ENCODE data around the gene MPZL3. TPM values are rescaled to one million over a fixed set of nuclear protein-coding genes. Genes with fewer than 3 reads are reported as not detected.
"Not testable (repeated sequence)": the region's sequence is repeated elsewhere in the genome, so short reads cannot be mapped to it uniquely, and the experiment has no call there.

MPZL3 gene
- total RNA-seq, 1 experiment from 2014 or later: 2.2 TPM

DNA sequence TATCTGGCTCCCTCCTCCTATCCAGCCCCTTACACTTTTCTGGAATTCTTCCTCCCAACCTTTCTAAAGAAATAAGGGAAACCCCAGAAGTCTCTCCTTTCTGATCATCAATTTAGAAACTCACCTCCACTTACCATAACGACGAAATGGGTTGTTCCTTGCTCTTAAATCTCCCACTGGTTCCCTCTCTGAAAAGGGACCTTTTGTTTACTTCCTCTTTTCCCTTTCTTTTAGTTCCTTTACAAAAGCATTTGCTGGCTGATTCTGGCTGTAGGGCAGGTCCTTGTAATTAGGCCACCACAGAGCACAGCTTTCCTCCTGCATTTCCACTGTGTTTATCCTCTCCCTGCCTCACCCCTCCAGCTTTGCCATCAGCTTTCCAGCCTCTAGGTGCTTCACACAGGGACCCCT is 39.4 kb downstream of the MPZL3 start:
- no peak for DNase-seq (ENCODE audit: low read depth)

DNA sequence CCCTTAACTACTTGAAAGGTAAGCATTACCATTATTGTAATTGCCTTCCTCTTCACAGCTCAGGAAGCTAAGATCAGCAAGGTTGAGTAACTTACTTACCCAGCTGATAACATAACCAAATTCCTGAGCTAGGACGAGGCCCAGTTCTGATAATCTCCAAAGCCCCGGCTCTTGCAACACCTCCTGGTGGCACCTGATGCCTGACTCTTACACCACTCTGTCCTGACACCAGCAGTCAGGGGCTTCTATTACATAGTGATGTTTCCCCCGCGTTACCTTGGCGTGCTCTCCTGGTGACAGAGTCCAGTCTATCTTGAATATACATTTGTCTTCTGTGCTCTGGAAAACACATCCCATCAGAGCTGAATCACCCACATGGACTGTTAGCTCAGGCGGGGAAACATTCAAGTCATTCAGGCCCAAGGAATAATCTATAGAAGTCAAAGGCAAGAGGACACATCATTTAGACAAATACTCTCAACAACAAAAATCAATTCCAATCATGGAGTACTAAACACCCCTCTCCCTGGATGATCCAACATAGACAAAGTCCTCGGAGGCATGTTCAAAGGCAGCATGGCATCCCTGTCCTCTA is 39.9 kb downstream of the MPZL3 start:
- DNase-seq (ENCODE audit: low read depth): no peak

DNA sequence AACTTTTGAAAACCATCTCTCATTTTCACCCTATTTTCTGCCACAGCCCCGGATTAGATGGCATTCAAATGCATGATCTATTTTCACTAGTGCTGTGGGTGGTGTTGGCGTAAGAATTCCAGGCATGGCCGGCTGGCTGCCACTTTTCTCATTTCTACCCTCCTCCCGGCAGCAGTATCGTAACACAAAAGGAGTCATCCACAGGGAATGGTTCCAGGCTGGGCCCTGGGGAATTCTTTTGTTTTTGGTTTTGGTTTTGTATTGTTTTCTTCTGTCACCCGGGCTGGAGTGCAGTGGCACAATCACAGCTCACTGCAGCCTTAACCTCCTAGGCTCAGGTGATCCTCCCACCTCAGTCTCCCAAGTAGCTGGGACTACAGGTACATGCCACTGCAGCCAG is 41.2 kb downstream of the MPZL3 start:
- no peak for DNase-seq (ENCODE audit: low read depth)

DNA sequence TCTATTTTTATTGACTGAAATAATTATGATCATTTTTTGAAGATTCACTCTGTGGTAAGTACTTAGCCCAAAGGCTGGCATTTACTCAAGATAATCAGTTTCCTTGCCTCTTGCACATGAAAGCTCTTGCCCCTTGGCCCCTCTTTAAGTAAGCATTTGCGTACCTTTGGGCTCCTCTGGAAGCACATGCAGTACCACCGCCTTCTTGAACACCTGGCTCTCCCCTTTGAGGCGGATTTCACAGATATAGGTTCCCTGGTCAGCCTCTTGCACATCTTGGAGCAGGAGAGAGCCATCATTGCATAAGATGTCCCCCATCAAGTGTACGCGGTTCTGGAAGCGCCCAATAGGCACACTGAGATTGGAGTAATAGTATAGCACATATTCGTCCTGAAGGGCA is 41.8 kb downstream of the MPZL3 start:
- DNase-seq (ENCODE audit: low read depth): no peak

DNA sequence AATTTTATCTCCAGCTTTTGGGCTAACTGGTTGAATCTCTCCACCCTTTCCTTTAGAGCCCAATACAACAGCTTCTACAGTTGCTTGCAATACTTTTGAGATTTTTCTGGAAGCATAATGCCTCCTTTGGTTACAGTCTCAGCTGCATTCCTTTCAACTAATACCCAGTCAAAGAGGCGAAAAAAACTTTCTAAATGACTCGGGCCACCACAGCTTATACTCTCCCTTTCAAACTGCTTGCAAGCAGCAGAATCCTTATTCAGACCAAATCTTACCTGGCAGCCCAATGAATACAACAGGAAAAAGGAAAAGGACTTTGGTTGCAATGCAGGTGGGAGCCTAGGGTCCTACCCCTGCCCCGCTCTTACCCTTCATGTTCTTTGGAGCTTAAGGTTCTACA is 43.1 kb downstream of the MPZL3 start:
- no peak for DNase-seq (ENCODE audit: low read depth)

DNA sequence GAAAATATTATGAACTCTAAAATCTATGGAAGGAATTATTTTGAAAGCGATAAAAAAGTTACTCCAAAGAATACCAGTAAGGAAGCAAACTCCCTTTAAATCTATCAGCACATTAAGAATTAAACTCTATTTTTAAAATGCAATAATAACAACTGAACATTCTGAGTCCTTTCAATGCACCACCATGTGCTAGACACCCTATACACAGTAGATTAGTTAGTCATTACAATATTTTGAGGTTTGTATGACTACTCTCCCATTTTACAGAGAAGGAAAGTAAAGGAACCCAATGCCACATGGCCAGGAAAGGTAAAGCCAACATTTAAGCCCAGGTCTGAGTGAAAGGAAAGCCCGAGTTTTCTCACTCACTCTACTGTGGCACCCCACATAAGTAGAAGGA is 45.1 kb downstream of the MPZL3 start:
- no peak for DNase-seq (ENCODE audit: low read depth)

DNA sequence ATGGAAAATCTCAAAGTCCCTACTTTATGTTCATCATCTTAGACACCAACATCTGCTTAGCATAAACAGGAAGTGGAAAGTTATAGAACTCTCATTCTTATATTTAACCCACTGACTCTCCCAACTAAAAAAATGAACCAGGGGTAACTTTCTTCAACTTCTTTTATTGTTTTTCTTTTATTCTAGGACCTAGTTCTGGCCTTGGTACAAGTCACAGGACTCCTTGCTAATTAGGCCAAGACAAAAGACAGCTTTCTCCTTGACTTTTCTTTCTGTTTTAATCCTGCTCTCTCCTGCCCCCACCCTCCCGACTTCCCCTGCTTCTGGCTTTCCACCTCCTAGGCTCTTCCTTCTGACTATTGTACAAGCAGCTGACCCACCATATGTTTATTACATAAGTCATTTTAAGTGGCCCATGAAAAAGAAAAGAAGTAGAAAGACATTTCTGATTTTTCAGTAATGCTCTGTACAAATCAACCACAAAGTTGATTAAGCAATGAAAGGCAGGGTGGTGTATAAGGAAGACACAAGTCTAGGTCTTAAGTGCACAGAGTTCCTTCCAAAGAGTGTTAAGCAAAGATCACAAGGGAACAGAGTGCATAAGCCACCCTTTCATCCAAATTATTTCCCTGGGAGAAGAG is 45.7 kb downstream of the MPZL3 start:
- no peak for DNase-seq (ENCODE audit: low read depth)

DNA sequence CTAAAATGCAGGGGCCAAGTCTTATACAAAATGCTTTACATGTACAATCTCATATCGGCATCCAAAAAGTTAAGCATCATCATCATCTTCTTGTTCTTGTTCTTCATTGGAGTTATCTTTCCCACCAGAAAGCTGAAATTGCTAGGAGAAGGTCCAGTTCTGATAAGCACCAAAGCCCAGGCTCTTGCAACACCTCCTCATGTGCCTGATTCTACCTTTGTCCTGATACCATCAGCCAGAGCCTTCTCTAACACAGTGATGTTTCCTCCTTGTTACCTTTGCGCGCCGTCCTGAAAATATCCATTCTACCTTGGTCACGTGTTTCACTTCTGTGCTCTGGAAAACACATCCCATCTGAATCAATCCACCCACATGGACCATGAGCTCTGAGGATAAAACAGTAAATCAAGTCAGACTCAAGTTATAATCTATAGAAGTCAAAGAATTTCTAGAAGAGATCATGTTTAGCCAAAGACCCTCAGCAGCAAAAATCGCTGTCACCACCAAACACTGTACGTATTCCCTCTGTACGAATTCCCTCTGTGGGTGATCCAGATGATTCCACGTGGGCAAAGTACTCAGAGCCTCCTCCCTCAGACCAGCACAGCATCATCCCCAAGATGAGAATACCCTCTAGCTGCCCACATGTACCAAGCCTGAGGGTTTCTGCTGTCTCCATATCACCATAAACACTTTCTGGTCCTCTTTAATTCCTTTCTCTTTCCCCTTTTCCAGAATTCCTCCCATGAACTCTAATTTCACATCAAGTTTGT is 46.4 kb downstream of the MPZL3 start:
- DNase-seq (ENCODE audit: low read depth): no peak

DNA sequence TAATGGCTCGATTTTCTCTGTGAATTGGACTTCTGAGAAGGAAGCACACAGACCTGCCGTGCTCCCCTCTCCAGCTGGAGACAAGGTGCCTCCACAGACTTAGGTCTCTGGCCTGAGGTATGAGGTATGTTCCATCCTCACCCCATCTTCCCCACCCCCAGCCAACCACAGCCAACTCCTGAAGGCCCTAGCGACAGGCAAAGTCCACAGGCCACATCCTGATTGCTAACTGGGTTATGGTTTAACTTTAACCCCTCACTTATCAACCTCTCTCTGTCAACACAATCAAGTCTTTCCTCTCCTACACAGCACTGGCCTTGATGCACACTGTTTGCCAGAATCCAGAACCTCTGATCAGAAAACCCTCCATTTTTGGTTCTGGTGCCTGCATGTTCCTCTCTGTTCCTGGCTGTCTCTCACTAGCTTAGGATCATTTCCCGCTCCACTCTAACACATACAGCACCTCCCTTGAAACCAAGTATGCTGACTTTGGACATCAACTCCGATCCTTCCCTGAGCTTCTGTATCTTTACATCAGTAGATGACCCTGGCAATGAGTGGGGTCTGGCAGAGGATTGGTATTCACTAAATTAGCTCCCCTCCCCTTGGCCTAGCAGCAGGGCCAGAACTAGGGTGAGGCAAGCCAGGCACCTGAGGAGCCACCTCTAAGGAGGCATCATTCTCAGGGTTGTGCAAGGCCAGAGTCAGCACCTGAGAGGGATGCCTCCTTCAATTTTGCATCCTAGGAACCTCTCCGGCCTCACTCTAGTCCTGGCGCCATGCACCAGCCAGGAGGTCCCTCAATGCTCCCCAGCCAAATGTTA is 49.4 kb downstream of the MPZL3 start:
- no peak for DNase-seq (ENCODE audit: low read depth)

DNA sequence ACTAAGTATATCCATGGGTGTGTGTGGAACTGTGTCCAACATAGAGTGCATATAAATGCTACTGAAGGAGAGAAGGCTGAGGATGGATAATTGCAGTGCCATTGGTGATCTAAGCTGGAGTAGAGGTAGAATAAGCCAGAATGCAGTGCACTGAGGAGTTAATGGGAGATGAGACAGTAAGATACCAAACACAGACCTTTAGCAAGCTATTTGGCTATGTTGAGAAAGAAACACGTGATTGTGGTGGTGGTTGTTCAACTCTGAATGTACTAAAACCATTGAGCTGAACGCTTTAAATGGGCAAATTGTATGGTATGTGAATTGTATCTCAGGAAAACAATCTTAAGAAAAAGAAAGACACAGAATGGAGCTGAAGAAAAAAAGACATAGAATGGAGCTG is 50.2 kb downstream of the MPZL3 start:
- no peak for DNase-seq (ENCODE audit: low read depth)

DNA sequence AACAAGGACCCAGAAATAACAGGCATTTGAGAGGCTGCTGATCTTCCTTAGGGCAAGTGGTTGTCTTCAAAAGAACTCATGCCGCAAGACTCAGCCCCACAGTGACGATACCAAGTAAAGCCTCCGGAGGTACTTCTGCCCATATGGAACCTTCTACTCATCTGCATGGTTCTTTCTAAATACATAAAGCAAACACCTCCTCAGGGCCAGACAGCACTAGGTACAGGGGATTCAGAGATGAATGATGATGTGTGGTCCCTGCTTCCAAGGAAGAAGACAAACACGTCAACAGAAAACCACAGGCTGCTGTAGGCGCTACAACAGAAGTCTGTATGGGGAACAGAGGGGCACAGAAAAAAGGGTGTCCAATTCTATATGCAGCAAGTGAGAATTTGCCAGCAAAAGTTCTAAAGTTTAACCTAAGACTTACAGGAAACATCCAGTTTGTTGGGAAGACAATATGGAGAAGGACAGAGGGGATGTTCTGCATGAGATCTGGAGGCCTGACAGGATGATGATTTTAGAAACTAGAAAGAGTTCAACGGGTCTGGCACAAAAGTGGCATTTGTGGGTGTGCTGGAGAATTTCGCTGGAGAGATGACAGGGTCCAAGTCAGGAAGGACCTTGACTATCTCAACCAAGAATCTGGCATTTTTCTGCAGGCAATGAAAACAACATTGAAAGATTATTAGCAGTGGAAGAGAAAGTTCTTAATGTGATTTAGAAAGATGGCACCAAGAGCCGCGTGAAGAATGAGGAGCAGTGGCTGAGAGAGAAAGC is 51.1 kb downstream of the MPZL3 start:
- no peak for DNase-seq (ENCODE audit: low read depth)

DNA sequence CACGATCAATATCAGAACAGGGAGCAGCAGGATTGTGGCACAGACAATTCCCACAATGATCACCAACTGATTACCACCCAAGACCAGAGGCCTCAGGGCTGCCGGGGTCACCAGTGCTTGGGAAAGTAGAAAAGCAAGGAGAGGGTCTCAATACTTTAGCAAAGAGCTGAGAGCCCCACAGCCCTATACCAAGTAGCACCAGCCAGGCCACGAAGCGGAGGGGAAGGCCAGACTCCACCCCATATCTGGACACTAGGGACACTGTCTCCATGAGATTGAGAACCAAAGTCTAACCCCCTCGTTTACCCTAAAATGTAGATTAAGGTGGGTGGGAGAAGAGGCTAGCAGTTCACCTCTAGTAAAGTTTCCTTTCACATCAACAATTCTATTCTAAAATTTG is 51.7 kb downstream of the MPZL3 start:
- no peak for DNase-seq (ENCODE audit: low read depth)

DNA sequence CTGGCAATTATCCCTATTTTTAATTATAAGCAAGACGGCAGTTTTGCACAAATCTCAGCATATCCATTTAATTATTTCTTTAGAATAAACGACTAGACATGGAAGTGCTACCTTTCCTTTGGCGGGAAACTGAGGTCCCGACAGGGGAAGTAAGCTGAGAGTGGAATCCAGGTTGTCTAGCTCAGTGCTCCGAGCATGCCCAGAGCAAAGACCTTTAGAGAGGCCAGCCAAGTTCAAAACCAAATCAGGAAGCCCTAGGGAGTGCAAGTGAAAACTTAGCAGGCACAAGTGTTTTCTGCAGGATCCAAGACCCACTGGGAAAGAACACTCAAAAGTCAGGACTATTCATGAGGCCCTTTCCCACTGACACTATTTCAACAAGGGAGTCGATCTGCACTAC is 53.0 kb downstream of the MPZL3 start:
- DNase-seq (ENCODE audit: low read depth): no peak

DNA sequence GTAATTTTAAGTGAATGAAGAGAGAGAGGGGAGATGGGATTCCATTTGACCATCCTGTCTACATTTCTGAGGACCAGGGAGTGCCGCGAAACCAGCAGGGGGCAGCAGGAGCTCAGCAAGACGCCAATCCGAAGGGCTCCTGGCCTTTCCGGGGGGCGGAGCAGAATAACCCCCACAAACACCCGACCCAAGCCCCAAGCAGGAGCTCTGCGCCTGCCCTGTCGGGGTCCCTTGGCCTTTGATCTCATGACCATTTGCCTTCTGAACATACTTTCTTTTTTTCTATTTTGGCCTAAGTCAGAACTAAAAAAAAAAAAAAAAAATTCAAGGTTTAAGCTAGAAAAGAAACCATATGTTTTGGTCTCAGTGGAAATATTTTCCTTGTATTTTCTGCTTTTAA is 53.8 kb downstream of the MPZL3 start:
- DNase-seq (ENCODE audit: low read depth): peak; percentile 49

DNA sequence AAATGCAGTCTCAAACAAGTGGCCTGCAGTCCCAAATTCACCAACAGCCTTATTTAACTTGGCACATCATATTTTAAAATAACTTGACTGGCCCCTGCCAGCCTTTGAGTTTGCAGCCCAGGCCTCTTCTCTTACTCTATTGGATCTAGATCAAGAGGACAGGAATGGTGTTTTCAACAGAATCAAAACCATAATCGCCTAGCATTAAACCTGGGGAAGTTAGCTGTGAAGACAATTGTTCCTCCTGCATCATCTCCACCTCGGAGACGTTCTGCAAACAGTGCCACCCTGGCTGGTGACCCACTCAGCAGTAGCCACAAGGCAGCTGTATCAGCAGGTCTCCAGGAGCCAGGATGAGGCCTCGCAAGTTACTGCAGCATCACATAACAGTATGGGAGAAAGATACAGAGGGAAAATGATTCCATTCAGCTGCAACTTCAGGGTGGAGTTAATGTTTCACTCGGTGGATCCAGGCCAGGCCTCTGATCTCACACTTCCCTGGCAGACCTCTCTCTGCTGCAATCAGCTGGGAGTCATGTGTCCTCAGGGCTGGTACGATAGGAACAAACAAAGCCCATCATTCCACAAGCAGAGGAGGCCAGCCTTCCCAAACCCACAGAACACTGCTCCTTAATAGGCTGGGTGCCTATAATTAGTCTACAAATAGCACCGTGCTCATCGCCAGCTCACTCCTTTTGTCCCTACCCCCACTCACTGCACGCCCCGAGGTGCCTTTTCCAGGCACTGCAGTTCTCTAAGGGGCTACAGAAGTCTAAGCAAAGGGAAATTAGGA is 57.1 kb downstream of the MPZL3 start:
- peak; percentile 43 for DNase-seq (ENCODE audit: low read depth)

DNA sequence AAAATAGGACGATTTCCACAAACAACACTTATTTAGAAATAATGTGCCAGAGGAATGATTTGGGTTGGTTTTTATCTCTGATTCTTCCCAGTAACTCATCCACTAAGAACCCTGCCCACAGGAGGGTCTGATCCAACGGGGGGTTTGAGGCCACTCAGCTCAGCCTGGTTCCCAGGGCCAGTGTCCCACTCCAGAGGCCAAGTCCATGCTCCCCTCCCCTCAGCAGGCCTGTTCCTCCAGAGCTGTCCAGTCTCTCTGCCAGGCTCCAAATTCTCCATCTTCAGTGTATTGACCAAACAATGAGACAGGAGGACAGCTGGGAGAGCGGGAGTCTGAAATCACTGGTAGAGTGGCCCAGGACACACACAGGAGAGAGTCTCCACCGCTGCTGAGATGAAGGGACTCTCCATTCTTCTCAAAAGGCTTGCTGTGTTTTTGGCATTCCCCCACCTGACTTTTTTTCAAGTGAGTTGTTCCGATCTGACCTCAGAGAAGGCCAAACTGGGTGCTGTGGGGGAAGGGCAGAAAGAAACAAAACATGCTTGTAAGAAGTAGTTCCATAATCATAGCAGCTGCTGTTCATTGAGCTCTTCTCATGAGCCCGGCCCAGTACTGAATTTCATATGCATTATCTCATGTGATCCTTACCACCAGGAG is 58.1 kb downstream of the MPZL3 start:
- no peak for DNase-seq (ENCODE audit: low read depth)

DNA sequence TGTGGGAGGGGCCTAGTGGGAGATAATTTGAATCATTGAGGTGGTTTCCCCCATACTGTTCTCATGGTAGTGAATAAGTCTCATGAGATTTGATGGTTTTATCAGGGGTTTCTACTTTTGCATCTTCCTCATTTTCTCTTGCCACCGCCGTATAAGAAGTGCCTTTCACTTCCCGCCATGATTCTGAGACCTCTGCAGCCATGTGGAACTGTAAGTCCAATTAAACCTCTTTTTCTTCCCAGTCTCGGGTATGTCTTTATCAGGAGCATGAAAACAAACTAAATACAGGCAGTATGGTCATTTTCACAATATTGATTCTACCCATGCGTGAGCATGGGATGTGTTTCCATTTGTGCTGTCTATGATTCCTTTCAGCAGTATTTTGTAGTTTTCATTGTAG is 59.3 kb downstream of the MPZL3 start:
- not testable (repeated sequence) for DNase-seq (ENCODE audit: low read depth)

DNA sequence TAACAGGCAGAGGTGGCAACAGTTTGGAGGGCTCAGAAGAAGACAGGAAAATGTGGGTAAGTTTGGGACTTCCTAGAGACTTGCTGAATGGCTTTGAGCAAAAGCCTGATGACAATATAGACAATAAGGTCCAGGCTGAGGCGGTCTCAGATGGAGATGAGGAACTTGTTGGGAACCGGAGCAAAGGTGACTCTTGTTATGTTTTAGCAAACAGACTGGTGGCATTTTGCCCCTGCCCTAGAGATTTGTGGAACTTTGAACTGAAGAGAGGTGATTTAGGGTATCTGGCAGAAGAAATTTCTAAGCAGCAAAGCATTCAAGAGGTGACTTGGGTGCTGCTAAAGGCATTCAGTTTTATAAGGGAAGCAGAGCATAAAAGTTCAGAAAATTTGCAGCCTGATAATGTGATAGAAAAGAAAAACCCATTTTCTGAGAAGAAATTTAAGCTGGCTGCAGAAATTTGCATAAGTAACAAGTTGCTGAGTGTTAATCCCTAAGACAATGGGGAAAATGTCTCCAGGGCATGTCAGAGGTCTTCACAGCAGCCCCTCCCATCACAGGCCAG is 61.1 kb downstream of the MPZL3 start:
- DNase-seq (ENCODE audit: low read depth): not testable (repeated sequence)

DNA sequence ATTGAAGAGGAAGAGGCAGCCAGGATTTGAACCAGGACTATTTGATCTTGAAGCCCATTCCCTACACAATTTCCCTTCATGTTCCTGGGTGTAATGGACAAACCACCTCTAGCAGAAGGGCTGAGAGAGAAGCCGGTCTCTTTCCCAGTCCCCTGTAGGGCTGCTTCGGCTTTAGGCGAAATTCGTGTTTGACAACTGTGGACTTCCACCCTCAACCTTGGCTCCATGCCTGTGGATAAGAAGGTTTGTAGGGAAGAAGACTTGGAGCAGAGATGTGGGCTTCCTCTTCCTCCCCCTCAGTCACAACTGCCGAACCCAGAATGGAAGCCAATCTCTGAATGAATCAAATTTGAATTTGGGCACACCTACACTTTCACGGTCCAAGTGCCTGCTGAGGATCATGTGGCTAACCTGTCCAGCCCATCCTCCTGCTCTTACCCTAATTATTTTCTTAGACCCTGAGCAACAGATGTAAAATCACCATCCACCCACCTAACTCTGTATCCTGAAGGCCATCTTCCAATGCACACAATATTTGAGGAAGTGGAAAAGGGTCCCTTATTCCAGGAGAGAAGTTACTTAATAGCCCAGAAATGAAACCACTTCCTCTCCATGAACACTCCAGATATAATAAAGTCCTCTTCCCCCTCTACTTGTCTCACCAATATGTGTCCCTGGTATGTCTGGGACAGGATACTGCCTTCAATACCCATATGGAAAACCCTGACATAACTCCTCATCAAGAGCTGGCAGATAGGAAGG is 65.6 kb downstream of the MPZL3 start:
- no peak for DNase-seq (ENCODE audit: low read depth)

Measured in HT1080 (cell line).